Measurements from ENCODE around the gene TTC34.

- no peak for TF ChIP-seq CTCF (IDR thresholded peaks at IDR 0.05)
- no peak for TF ChIP-seq POLR2A (IDR thresholded peaks at IDR 0.05)
Measured at GRCh38 chr1:2604156-2604843, 197.2 kb downstream of the TTC34 start.
